Measurements from ENCODE around the gene DBT.

DNA sequence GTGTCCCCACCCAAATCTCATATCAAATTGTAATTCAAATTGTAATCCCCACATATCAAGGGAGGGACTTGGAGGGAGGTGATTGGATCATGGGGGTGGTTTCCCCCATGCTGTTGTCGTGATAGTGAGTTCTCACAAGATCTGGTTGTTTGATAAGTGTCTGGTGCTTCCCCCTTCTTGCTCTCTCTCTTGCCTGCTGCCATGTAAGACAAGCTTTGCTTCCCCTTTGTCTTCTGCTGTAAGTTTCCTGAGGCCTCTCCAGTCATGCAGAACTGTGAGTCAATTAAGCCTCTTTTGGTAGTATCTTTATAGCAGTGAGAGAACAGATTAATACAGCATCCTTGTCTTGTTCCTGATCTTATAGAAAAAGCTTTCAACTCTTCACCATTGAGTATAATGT, 65.1 kb downstream of the DBT start:
- TF ChIP-seq EZH2 (IDR thresholded peaks at IDR 0.05; ENCODE audit: low read length) = no peak
- TF ChIP-seq, protein P1, sequence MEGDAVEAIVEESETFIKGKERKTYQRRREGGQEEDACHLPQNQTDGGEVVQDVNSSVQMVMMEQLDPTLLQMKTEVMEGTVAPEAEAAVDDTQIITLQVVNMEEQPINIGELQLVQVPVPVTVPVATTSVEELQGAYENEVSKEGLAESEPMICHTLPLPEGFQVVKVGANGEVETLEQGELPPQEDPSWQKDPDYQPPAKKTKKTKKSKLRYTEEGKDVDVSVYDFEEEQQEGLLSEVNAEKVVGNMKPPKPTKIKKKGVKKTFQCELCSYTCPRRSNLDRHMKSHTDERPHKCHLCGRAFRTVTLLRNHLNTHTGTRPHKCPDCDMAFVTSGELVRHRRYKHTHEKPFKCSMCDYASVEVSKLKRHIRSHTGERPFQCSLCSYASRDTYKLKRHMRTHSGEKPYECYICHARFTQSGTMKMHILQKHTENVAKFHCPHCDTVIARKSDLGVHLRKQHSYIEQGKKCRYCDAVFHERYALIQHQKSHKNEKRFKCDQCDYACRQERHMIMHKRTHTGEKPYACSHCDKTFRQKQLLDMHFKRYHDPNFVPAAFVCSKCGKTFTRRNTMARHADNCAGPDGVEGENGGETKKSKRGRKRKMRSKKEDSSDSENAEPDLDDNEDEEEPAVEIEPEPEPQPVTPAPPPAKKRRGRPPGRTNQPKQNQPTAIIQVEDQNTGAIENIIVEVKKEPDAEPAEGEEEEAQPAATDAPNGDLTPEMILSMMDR (optimal IDR thresholded peaks at IDR 0.05 in 1 of 3, IDR thresholded peaks at IDR 0.05 in 1 of 3, conservative IDR thresholded peaks at IDR 0.05 in 1 of 3; ENCODE audit: extremely low read depth in 1 of 3, insufficient read depth in 2 of 3, low read length in 3 of 3) = no peak

All from keratinocyte (primary cell).